IgD-negative memory B cell (primary cell): ENCODE data around the gene TOR4A. TPM values are rescaled to one million over a fixed set of nuclear protein-coding genes. Genes with fewer than 3 reads are reported as not detected.

ENCODE experiments used
- H3K27ac Mint-ChIP-seq, 3 donors: one replicate each; pipeline ENCODE4 v1.8.0; 2020 to 2022; ENCODE audit warnings: mild to moderate bottlenecking in 3 of 3, mixed read lengths in 3 of 3, moderate library complexity in 1 of 3
- H3K27me3 Mint-ChIP-seq: one replicate; pipeline ENCODE4 v1.8.0; 2021; ENCODE audit warnings: mixed read lengths
- H3K36me3 Mint-ChIP-seq: one replicate; pipeline ENCODE4 v1.8.0; 2020; ENCODE audit warnings: mild to moderate bottlenecking, mixed read lengths
- H3K4me1 Mint-ChIP-seq, 3 donors: one replicate each; pipeline ENCODE4 v1.8.0; 2020 to 2022; ENCODE audit warnings: mixed read lengths in 3 of 3, mild to moderate bottlenecking in 1 of 3
- H3K4me3 Mint-ChIP-seq, 4 donors: one replicate each; pipeline ENCODE4 v1.8.0; 2020 to 2022; ENCODE audit warnings: mild to moderate bottlenecking in 4 of 4, mixed read lengths in 4 of 4, moderate library complexity in 3 of 4
- H3K9me3 Mint-ChIP-seq, 3 donors: one replicate each; pipeline ENCODE4 v1.8.0; 2020 to 2021; ENCODE audit warnings: mixed read lengths in 3 of 3, mild to moderate bottlenecking in 1 of 3
- polyA plus RNA-seq: library from polyadenylated mRNA; unstranded; fragments of 300-500 nt; fragmentation: Illumina TruSeq; gene quantifications from one replicate; pipeline ENCODE4 v1.2.3, GENCODE V29; 2021

Gene TOR4A
- polyA plus RNA-seq, result 8.9 TPM

DNA sequence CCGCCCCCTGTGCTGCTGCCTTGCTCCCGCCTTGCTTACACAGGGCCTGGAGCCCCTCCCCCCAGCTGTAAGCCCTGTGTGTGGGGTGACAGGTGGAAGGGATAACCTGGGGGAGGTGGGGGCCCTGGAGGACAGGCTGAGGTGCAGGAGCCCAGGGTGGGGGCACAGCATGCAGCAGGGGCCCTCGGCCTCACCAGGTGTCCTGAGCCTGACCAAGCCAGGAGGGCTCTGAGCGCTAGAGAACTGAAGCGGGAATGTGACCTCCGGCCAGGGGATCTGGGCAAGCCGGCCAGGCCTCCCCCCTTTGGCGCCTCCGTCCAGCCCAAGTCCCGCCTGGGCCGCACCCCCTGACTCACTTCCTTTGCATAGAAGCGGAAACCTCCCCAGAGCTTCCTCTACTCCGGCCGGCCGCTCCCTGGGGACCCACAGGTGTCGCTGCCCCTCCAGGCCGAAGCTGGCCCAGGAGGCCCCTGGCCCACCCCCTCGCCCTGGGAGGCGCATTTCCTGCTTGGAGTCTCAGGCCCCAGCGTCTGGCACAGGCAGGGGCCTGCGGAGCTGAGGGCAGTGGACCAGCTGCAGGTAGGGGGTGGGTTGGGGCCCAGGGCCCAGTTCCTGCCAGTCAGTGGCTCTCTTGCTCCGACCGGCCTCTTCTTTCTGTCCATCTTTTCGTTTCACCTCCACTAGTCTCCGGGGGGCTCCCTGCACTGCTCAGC is at the start of gene TOR4A:
Gene TOR4A (plus strand): TSS at position 398 of the 713 bp plus-strand sequence. CDS start 964 bp downstream, outside the sequence.
- H3K27ac Mint-ChIP-seq, result peak within 1 kb of the TSS; percentile 67 to 92 (median 91)
- H3K9me3 Mint-ChIP-seq, result no peaks in the 10 kb centered on the region
- H3K4me3 Mint-ChIP-seq, result peak within 1 kb of the TSS; percentile 77 to 95 (median 88)
- peaks cover 7 to 29% (median 18%) of the 10 kb centered on the region in 3 donors for H3K4me1 Mint-ChIP-seq
- H3K36me3 Mint-ChIP-seq, result peaks cover under 1% of the 10 kb centered on the region
- no peaks in the 10 kb centered on the region for H3K27me3 Mint-ChIP-seq

DNA sequence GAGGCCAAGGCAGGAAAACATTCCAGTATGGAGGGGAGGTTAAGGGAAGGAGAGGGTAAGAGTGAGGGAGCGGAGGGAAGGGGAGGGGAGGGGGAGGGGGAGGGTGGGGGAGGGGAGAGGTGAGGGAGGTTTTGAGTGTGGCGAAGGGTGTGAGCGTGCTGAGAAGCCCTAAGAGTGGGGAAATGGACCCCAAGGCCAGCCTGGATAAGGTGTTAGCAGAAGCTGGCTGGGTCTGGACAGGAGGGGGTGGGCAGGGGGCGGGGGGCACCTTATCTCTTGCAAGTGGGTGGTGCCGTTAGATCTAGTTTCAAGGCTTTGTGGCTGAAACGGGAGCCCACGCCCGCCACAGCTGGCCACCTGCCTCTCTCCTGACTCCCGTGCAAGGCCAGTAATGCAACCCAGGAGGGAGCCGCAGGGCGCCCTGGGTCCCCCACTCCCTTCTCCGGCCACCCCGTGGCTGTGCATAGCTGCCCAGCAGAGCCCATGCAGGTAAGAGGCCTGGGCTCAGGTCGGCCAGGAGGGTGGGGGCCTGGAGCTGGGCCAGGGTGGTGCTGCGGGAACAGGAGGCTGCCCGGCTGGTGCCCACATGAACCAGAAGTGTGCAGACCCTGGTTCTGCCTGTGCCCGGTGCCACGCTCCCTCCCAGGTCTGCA is 49.5 kb upstream of the TOR4A start:
- H3K36me3 Mint-ChIP-seq, result no peaks in the 10 kb centered on the region
- peak overlapping the region; percentile 6 to 72 (median 22) for H3K27ac Mint-ChIP-seq
- peaks cover 6% of the 10 kb centered on the region for H3K27me3 Mint-ChIP-seq
- H3K4me3 Mint-ChIP-seq, result peak overlapping the region in 1 of 4 donors; percentile 67
- no peaks in the 10 kb centered on the region for H3K9me3 Mint-ChIP-seq
- peaks cover 0 to 4% (median 2%) of the 10 kb centered on the region in 3 donors for H3K4me1 Mint-ChIP-seq

DNA sequence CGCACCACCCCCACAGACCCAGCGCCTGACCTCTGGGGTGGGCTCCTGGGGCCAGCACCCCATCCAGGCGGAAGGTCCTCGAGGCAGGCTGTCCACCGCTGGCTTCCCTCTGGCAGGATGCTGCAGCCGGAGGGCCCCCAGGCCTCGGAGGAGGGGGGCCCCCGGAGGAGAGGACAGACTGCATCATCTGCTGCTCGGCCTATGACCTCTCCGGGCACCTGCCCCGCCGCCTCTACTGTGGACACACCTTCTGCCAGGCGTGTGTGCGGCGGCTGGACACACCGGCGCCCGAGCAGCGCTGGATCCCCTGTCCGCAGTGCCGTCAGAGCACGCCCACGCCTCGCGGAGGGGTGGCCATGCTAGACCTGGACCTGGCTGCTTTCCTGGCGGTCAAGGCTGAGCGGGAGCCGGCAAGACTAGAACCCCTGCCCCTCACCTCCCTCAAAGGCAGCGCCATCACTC is 49.0 kb upstream of the TOR4A start:
- Mint-ChIP-seq H3K9me3 (no peaks in the 10 kb centered on the region), H3K27ac (no peak overlapping the region), H3K36me3 (no peaks in the 10 kb centered on the region), H3K4me1 (peaks cover 0 to 4% (median 2%) of the 10 kb centered on the region in 3 donors), H3K27me3 (peaks cover 6% of the 10 kb centered on the region), H3K4me3 (no peak overlapping the region)

DNA sequence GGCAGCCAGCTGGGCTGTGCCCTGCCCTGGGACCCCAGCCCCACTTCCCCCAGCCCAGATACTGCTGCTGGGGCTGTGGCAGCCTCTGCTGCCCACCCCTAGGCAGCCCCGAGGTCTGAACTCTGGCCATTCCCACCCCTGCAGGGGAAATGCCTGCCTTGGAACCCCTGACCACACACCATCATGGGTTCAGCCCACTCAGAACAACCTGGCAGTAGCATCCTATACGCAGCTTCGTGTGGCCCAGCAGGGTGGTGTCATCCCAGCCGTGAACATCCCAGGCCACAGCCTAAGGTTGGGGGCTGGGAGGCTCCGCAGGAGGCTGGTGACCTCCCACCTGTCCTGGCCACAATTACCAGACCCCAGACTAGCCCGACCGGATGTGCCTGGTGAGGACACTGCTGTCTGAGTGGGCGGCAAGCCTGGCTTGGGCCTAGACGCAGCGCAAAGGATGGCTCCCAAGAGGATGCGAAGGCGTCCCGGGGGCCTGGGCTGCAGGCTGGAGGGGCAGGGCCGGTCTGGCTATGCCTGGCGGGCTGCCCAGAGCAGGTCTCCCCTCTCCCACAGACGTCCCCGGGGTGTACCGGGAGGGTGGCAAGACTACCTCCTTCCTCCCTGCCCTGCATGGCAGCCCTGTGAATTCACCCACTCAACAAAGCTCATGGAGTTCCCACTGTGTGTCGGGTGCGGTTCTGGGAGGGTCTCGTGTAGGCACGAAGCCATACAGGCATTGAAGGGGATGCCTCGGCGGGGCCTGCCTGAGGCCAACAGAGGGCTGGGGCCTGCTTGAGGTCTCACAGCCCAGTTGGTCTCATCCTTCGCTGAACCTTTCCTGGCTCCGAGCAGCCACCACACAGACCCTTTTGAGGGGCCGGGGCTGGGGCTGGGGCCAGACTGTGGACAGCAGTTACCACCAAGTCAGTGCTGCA is 48.3 kb upstream of the TOR4A start:
- H3K4me1 Mint-ChIP-seq, result peaks cover 0 to 3% (median 0%) of the 10 kb centered on the region in 3 donors
- no peaks in the 10 kb centered on the region for H3K9me3 Mint-ChIP-seq
- H3K36me3 Mint-ChIP-seq, result no peaks in the 10 kb centered on the region
- no peak overlapping the region for H3K27ac Mint-ChIP-seq
- H3K4me3 Mint-ChIP-seq, result no peak overlapping the region
- peaks cover 6% of the 10 kb centered on the region for H3K27me3 Mint-ChIP-seq

DNA sequence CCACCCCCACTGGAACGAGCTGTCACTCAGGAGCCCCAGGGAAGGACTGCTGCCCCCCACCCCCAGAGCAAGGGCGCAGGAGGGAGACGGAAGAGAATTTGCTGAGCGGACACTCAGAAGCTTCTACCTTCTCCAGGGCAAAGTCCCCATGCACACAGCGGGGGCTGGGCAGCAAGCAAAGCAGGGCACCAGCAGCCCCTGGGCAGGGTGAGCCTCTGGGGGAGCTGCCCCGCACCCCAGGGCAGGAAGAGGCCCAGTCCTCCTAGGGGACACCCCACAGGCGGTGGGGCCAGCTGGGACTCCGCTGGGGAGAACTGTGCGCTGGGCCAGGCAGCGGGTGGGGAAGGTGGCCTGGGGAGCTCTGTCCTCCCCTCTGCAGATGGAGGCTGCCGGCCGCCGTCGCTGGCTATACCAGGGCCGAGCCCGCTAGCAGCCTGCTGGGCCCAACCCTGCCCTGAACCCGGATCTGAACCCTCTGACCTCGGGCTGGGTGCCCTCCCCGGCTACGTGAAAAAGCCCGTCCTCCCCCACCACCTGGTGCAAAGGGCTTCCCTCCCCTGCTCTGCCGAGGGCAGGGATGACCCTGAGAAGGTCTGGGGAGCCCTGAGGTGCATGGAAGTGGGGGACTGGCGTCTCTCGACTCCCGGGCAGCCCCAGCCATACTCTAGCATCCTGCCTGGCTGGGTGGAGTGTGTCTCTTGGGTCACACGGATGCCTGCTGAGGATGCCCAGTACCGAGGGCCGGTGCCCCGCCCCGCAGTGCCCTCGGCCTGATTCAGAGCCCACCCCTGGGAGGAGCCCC is 47.4 kb upstream of the TOR4A start:
- Mint-ChIP-seq H3K9me3 (no peaks in the 10 kb centered on the region), H3K27ac (no peak overlapping the region), H3K36me3 (no peaks in the 10 kb centered on the region), H3K27me3 (peaks cover 6% of the 10 kb centered on the region), H3K4me1 (peaks cover 4 to 8% (median 6%) of the 10 kb centered on the region in 3 donors), H3K4me3 (no peak overlapping the region)

DNA sequence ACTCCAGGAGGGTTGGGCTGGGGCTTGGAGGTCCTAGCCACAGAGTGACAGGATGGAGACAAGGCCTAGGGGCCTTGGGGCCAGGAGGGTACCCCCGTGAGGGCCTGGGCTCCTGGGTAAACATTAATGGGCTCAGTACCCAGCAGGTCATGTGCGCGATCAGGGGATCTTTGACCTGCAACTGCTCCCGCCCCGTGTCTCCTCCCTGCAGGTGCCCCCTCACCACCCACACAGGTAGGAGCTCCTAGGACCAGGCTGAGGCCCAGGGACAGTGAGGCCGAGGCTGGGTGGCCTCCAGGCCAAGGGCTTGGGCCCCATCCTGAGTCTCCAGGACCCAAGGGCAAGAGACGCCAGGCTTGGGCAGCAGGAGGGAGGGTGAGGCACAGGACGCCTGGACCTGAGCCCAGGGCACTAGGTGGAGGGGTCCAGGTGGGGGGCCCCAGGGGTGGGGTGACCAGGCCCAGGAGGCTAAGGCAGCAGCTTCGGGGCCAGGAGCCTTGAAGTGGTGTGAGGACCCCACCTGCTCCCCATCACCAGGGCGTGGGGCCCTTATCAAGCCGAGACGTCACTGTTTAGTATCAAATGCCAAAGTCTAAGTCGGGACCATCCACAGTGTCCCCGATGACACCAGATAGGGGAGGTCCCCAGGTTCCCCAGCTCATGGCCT is 46.7 kb upstream of the TOR4A start, which contains the start of gene SLC34A3:
Gene SLC34A3 (plus strand): TSS at position 197 of the 667 bp plus-strand sequence. CDS start 802 bp downstream, outside the sequence.
- no peaks in the 10 kb centered on the region for H3K9me3 Mint-ChIP-seq
- peaks cover 6 to 11% (median 10%) of the 10 kb centered on the region in 3 donors for H3K4me1 Mint-ChIP-seq
- H3K36me3 Mint-ChIP-seq, result no peaks in the 10 kb centered on the region
- peaks cover 6% of the 10 kb centered on the region for H3K27me3 Mint-ChIP-seq
- no peak within 1 kb of the TSS for H3K4me3 Mint-ChIP-seq
- H3K27ac Mint-ChIP-seq, result no peak within 1 kb of the TSS

DNA sequence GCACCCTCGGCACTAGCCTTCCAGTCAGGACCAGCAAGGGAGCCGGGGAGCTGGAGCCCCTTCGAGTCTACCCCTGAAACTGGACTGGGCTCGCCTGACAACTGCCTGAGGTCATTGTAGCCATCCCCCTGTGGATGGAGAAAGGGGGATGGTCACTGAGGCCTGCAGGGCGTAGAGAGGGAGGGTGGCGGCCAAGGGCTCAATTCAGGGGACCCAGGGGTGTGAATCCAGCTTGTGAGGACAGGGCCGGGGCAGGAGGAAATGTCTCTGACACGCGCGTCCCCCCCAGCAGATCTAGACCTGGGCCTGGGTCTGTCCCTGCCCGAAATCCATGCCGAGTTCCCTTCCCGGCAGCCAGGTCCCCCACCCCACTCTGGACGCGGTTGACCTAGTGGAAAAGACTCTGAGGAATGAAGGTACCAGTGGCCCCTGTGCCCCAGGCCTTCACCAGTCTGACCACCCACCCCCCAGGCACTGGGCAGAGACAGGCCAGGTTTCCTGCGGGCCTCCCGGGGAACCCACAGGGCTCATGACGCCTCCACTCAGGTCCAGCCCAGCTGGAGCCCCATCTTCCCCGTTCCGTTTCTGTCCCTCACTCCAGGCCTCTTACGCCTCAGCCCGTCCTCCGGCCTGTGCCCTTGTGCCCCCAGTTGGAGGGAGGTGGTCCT is 46.0 kb upstream of the TOR4A start:
- no peak overlapping the region for H3K4me3 Mint-ChIP-seq
- no peaks in the 10 kb centered on the region for H3K9me3 Mint-ChIP-seq
- H3K36me3 Mint-ChIP-seq, result no peaks in the 10 kb centered on the region
- H3K27ac Mint-ChIP-seq, result no peak overlapping the region
- H3K27me3 Mint-ChIP-seq, result peaks cover 6% of the 10 kb centered on the region
- H3K4me1 Mint-ChIP-seq, result peaks cover 6 to 11% (median 10%) of the 10 kb centered on the region in 3 donors

DNA sequence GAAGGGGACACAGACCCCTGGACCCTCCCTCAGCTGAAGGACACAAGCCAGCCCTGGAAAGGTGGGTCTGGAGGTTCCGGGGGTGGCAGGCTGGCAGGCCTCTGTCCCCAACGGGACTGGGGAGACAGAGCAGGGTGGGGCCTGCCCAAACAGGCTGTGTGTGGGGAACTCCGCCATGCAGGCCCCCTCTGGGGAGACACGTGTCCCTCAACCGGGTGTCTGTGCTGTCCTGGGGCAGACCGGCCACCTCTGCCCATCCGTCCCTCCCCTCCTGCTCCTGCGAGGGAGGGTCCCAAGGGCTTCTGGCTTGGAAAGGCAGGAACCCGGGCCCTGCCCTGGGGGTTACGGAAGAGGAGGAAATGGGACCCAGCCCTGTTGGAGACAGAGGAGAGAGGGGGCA is 45.4 kb upstream of the TOR4A start:
- no peaks in the 10 kb centered on the region for H3K36me3 Mint-ChIP-seq
- peaks cover 6 to 11% (median 11%) of the 10 kb centered on the region in 3 donors for H3K4me1 Mint-ChIP-seq
- H3K4me3 Mint-ChIP-seq, result no peak overlapping the region
- peaks cover 6% of the 10 kb centered on the region for H3K27me3 Mint-ChIP-seq
- no peaks in the 10 kb centered on the region for H3K9me3 Mint-ChIP-seq
- no peak overlapping the region for H3K27ac Mint-ChIP-seq

DNA sequence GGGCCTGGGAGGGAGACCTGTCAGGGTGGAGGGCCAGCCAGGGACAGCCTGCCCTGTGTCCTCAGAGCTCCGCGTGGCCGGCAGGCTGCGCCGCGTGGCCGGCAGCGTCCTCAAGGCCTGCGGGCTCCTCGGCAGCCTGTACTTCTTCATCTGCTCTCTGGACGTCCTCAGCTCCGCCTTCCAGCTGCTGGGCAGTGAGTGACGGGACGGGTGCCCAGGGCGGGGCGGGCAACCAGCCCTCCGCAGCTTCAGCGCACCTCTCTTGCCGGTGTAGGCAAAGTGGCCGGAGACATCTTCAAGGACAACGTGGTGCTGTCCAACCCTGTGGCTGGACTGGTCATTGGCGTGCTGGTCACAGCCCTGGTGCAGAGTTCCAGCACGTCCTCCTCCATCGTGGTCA is 45.0 kb upstream of the TOR4A start:
- Mint-ChIP-seq H3K36me3 (no peaks in the 10 kb centered on the region), H3K27me3 (peaks cover 5% of the 10 kb centered on the region), H3K27ac (no peak overlapping the region), H3K9me3 (no peaks in the 10 kb centered on the region), H3K4me1 (peaks cover 6 to 11% (median 11%) of the 10 kb centered on the region in 3 donors), H3K4me3 (no peak overlapping the region)

DNA sequence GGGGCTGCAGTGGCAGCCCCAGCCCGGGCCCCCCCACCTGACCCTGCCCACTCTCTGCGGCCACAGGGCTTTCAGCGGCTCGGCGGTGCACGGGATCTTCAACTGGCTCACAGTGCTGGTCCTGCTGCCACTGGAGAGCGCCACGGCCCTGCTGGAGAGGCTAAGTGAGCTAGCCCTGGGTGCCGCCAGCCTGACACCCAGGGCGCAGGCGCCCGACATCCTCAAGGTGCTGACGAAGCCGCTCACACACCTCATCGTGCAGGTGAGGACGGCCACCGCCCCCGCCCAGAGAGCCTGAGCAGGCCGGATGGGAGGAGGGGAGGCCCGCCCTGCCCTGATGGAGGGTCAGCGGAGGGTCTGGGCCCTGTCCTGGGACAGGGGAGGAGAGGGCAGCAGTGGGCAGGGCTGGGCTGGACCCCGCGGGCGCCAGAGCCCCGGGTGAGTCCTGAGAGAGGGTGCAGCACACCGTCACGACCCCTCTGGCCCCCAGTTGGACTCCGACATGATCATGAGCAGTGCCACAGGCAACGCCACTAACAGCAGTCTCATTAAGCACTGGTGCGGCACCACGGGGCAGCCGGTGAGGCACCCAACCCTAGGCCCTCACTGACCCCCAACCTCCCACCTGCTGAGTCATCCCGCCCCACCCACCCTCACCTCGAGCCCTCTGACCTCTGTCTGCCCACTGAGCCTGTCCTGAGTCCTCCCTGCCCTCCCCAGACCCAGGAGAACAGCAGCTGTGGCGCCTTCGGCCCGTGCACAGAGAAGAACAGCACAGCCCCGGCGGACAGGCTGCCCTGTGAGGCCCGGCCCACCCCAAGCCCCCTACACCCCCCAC is 44.2 kb upstream of the TOR4A start:
- H3K4me3 Mint-ChIP-seq, result no peak overlapping the region
- peaks cover 6 to 13% (median 10%) of the 10 kb centered on the region in 3 donors for H3K4me1 Mint-ChIP-seq

DNA sequence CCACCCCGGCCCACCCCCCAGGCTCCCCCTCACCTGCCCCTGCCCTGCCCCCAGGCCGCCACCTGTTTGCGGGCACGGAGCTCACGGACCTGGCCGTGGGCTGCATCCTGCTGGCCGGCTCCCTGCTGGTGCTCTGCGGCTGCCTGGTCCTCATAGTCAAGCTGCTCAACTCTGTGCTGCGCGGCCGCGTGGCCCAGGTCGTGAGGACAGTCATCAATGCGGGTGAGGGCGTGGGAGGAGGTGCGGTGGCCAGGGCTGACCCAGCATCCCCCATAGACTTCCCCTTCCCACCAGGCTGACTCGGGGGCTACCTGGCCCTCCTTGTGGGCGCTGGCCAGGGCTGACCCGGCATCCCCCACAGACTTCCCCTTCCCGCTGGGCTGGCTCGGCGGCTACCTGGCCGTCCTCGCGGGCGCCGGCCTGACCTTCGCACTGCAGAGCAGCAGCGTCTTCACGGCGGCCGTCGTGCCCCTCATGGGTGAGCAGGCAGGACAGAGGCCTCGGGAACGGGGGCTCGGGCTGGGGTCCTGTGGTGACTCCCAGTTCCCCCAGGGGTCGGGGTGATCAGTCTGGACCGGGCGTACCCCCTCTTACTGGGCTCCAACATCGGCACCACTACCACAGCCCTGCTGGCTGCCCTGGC is 43.4 kb upstream of the TOR4A start:
- no peaks in the 10 kb centered on the region for H3K36me3 Mint-ChIP-seq
- H3K4me3 Mint-ChIP-seq, result peak overlapping the region in 1 of 4 donors; percentile 52
- no peak overlapping the region for H3K27ac Mint-ChIP-seq
- peaks cover 3% of the 10 kb centered on the region for H3K27me3 Mint-ChIP-seq
- H3K9me3 Mint-ChIP-seq, result no peaks in the 10 kb centered on the region
- peaks cover 6 to 15% (median 13%) of the 10 kb centered on the region in 3 donors for H3K4me1 Mint-ChIP-seq

More for the DNA sequence above, 44.2 kb upstream of the TOR4A start:
- H3K27ac Mint-ChIP-seq, result no peak overlapping the region
- peaks cover 3% of the 10 kb centered on the region for H3K27me3 Mint-ChIP-seq
- H3K36me3 Mint-ChIP-seq, result no peaks in the 10 kb centered on the region
- no peaks in the 10 kb centered on the region for H3K9me3 Mint-ChIP-seq

DNA sequence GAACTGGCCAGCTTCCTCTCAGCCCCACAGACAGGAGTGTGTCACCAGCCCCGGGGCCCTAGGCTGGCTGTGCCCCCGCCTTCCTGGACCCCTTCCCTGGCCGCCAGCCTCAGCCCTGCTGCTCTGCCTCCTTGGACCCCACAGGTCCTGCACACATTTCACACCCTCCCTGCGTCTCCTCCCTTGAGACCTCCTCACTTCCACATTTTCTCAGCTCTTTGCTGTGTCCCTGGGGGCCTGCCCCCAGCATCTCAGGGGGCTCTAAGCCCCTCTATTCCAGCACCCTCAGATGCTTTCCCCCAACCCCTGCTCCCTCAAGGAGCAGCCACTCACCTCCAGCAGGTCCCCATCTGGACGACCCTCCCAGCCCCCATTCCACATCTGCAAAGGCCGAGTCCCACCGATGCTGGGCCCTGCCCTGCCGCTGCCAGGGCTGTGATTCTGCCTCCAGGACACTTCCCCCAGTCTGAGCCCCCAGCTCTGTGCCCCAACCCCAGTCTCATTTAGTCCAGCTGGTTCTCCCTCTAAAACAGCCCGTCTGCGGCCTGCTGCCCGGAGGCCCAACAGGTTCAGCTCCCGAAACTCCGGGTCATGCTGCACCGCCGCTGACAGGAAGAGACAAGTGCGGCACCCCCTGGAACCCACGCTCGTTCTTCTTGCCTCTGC is 42.6 kb upstream of the TOR4A start:
- H3K36me3 Mint-ChIP-seq, result no peaks in the 10 kb centered on the region
- peak overlapping the region; percentile 36 to 92 (median 57) for H3K4me3 Mint-ChIP-seq
- peaks cover 6 to 15% (median 15%) of the 10 kb centered on the region in 3 donors for H3K4me1 Mint-ChIP-seq
- no peaks in the 10 kb centered on the region for H3K27me3 Mint-ChIP-seq
- H3K27ac Mint-ChIP-seq, result peak overlapping the region in 1 of 3 donors; percentile 13
- no peaks in the 10 kb centered on the region for H3K9me3 Mint-ChIP-seq
